ENCODE data around the gene PRRT1B.

GRCh38 chr9:131589124-131589711 is 43.9 kb downstream of the PRRT1B start:
- TF ChIP-seq, protein P1, sequence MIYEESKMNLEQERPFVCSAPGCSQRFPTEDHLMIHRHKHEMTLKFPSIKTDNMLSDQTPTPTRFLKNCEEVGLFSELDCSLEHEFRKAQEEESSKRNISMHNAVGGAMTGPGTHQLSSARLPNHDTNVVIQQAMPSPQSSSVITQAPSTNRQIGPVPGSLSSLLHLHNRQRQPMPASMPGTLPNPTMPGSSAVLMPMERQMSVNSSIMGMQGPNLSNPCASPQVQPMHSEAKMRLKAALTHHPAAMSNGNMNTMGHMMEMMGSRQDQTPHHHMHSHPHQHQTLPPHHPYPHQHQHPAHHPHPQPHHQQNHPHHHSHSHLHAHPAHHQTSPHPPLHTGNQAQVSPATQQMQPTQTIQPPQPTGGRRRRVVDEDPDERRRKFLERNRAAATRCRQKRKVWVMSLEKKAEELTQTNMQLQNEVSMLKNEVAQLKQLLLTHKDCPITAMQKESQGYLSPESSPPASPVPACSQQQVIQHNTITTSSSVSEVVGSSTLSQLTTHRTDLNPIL (CRISPR knock-in tag; IDR thresholded peaks at IDR 0.05; ENCODE audit: low read depth), result no peak
- TF ChIP-seq ARNTL (CRISPR knock-in tag; IDR thresholded peaks at IDR 0.05; ENCODE audit: borderline replicate concordance, low read depth), result no peak
- TF ChIP-seq PATZ1 (CRISPR knock-in tag; IDR thresholded peaks at IDR 0.05; ENCODE audit: borderline replicate concordance), result no peak
- TF ChIP-seq OSR1 (CRISPR knock-in tag; IDR thresholded peaks at IDR 0.05), result no peak
- no peak for TF ChIP-seq ZFP3 (CRISPR knock-in tag; IDR thresholded peaks at IDR 0.05)
- TF ChIP-seq, protein P2, sequence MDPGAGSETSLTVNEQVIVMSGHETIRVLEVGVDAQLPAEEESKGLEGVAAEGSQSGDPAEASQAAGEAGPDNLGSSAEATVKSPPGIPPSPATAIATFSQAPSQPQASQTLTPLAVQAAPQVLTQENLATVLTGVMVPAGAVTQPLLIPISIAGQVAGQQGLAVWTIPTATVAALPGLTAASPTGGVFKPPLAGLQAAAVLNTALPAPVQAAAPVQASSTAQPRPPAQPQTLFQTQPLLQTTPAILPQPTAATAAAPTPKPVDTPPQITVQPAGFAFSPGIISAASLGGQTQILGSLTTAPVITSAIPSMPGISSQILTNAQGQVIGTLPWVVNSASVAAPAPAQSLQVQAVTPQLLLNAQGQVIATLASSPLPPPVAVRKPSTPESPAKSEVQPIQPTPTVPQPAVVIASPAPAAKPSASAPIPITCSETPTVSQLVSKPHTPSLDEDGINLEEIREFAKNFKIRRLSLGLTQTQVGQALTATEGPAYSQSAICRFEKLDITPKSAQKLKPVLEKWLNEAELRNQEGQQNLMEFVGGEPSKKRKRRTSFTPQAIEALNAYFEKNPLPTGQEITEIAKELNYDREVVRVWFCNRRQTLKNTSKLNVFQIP (CRISPR knock-in tag; IDR thresholded peaks at IDR 0.05; ENCODE audit: borderline replicate concordance, low read depth), result no peak
- TF ChIP-seq TOX (CRISPR knock-in tag; IDR thresholded peaks at IDR 0.05; ENCODE audit: borderline replicate concordance), result no peak
